ENCODE results near the gene ADGRB3.

ADGRB3 gene

DNA sequence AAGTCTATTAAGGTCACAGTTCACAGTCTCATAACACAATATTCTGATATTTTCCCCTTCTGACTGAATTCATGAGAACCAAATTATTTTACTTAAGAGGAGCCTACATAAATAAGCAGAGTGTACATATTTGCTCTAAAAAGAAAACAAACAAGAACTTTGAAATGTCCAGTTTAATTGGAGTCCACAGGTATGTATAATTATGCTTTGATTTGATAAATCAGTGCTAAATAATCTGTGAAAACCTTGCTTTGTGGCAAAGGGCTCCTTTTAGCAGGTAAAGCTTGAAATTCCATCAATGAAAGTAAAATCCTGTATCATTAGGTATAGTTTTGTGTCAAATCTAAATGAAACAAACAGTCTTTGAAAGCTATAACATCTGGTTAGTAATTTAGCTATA is 69.4 kb downstream of the ADGRB3 start:
- DNase-seq (ENCODE audit: low read depth), result no peak

DNA sequence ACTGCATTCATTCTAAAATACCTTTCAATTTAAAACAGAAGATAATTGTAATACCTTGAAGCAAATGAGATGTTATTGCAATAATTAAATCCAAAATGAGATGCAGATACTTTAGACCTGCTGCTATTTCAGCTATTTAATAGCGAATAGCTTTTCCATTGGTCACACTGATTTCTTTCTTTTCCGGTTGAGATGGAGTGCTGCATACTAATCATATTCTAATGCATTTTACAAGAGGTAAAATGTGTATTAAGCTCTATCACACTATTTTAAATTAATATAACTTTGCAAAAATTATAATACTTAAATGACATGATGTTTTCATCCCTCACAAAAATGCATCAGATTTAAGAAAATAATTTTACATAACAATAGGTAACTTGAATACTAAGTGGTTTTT is 74.0 kb downstream of the ADGRB3 start:
- DNase-seq (ENCODE audit: low read depth), result no peak

DNA sequence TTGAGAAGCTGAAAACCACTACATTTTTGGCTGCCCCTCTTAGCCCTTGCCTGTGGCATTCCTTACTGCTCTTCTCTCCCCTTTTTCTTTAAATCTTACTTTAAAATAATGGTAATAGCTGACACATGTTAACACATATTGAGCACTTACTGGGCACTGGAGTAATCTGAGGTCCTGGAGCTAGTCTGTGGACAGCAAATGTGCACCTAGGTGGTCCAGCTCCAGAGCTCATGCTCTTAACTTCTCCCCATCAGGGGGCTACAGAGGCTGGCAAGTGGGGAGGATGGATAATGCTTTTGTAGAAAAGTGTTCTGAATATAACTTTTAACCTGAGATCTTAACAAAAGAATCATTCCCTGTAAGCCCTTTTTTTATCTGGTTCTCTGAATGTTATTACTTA is 74.8 kb downstream of the ADGRB3 start:
- DNase-seq (ENCODE audit: low read depth), result no peak

DNA sequence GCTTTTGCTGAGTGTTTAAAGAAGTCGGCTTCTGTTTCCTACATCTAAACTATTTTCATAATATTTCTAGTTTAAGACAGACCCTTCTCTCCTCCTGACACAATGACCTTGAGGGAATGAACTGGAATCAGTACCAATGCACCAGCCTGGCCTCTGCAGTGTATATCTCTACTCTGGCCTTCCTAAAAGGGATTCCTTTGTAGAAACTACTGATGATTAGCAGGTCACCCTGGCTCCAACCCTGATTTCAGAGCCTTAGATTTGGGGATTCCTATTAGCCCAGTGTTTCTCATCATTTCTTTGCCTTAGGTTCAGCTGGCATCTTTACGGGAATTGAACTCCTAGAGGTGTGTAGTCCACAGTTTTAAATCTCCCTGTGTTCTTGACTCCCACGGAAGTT is 75.4 kb downstream of the ADGRB3 start:
- no peak for DNase-seq (ENCODE audit: low read depth)

DNA sequence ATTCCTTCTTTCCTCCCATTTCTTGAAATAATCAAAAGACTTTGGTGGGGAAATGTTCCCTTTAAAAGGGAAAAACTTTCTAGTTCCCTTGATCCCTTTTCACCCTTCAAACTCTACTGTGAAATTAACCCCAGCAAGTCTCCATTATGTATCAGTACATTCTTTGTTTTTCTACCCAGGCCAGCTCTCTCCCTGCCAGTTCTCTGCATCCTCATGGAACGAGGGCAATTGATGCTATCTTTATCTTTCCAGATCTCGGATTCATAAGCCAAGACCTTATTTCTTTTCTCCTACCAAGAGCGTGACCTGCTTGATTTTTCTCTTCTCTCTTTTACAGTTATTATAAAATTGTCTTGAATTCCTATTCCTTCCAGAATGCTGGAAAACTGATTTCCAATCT is 75.8 kb downstream of the ADGRB3 start:
- no peak for DNase-seq (ENCODE audit: low read depth)

DNA sequence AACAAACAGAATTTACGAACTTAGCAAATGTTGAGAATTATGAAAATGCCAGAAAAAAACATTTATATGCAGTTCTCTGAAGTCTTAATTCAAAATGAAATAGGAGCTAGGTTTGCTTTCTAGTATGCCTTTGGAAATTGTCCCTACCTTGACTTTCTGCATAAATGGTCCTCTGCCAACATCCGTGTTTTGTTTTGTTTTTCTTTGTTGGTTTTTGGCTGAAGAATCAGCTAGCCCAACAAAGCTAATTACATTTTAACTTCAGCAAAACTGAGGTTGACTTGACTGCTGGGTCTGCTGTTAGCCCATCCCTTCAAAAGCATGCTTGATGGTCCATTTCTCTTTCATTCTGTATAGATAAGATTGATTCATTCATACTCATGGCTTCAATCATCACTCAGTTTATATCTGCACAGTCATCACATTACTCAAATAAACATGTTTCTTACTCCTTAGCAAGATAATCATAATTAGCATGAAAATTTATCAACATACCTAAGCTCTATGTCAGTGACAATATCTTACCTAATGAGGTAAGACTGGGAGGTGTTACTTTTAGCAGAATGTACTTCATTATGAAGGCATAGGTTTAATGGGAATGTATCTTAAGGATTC is 76.4 kb downstream of the ADGRB3 start:
- DNase-seq (ENCODE audit: low read depth), result no peak

DNA sequence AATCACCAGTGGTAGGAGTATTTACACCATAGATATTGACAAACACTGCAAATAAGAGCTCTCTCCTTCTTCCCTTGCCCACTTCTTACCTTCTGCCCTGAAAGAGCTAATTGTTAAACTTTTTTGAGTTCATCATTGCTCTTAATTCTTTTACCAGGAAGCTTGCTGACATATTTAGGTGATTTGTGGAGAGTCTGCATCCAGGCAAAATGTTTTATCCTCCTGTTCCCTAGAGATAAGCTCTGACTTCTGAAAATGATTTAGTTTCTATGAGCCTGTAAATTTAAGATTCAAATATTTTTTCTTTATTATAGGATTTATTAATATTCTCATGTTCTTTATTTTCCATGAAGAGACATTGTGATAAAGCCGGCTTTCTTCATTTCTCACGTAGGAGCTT is 81.5 kb downstream of the ADGRB3 start:
- no peak for DNase-seq (ENCODE audit: low read depth)

DNA sequence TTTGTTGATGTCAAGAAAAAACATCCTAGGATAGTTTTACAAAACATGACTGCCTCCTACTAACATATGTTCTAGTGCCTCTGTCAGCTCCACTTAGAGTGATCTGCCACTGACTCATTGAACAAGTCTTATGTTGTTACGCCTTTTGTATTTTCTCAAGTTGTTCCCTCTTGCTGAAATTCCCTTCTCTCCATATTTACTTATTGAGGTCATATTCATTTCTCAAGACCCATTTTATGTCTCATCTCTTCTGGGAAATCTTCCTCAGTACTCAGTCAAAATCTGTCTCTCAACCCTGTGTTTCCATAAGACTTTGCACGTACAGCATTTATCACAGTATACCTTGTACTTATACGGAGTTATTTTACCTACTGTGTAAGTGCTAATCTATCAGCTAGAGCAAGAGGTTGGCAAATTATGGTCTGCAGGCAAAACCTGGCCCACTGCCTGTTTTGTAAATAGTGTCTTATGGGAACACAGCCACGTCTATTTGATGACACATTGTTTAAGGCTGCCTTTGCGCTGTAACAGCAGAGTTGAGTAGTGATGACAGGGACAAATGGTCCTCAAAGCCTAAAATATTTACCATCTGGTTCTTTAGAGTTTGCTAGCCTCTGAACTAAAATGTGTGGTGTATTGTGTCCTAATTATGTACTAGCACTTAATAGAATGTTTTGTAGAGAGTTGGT is 83.4 kb downstream of the ADGRB3 start:
- no peak for DNase-seq (ENCODE audit: low read depth)

DNA sequence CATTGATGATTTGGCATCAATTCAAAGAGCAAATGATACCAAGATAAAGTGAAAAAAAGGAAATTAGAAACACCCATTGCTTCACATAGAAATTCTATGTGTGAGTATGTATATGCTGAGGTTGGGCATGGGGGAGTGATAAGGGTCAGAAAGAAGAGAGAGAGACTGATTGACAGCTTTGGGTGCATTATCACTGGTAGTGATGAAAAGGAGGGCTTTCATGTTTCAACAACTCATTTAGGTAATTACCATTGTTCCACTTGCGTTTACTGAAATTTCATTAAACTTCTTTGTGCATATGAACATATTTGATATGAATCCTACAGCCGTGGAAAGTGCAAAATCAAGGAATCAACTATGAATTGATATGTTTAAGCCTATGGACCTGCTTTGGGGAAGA is 84.7 kb downstream of the ADGRB3 start:
- no peak for DNase-seq (ENCODE audit: low read depth)

DNA sequence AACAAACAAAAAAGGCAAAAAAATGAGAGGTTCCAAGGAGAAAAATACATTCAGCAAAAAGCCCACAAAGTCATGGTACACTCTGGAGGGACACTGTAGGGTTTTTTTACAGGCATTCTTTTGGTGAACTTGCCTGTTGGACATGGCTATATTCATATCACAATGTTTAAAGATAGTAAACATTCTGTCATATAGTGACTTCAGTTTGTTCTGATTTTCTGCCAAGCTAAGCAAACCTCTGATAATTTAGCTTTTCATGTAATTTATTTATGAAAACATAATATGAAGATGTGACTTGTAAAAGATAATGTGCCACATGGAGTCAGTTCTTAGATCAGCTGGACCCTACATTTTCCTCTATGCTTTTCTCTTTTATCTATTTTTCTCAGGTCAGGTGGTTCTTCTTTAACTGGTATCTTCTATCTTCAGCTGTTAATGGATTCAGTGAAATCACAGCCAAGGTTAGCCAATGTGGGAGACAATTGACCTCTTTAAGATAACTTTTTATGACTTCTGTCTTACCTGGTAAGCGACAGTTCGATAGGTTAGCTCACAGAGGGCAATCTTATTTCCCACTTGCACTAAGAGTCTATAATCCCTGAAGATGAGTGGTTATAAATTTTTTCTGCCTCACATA is 87.9 kb downstream of the ADGRB3 start:
- DNase-seq (ENCODE audit: low read depth), result no peak

DNA sequence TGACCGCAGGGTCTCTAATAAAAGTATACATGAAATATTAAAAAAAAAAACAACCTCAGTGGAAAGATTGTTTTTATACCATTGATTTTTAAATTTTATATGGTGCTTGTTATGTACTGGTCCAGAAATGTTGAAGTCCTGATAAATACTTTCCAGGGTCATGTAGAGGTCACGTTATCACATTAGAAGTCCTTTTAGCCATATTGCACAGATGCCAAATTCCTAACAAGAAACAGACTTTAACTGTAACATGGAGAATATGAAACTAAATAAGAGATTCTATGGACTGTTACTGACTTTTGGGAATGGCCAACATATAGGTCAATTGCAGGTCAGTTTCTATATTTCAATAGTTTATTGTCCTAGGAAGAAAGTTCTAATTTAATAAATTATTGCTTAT is 89.0 kb downstream of the ADGRB3 start:
- no peak for DNase-seq (ENCODE audit: low read depth)

DNA sequence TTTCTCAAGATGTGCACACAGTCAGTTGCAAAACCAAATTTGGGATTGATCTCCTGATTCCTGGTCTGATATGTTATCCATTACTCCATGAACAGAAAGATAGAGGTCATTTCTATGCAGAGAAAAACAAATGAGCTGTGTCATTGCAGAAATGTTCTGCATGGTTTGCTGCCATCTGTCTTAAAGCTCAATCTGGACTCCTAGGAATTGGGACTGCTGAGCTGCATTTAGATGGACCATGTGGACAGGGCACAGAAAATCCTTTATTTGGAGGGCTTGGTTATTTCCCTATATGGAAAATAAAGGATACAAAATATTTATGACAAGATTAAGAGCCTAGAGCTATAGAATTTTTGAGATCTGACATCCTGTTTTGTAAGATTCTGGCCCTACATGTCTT is 91.3 kb downstream of the ADGRB3 start:
- no peak for DNase-seq (ENCODE audit: low read depth)

DNA sequence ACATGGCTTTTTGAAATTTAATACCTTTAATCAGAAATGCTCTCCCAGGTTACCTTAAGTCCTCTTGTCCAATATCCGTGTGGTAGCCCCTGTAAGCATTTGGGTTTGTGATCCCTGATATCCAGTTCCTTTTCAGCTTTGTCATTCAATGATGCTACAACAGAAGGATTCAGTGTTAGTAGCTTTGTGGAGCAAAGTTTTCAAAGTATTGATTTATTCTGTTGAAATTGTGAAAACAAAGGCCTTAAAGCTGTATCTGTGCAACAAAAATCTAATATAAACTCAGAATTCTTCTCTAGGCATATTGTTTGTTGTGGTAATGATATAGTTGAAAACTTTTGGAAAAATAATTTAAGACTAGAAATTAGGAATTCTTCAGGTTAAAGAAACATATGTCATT is 91.9 kb downstream of the ADGRB3 start:
- DNase-seq (ENCODE audit: low read depth), result no peak

DNA sequence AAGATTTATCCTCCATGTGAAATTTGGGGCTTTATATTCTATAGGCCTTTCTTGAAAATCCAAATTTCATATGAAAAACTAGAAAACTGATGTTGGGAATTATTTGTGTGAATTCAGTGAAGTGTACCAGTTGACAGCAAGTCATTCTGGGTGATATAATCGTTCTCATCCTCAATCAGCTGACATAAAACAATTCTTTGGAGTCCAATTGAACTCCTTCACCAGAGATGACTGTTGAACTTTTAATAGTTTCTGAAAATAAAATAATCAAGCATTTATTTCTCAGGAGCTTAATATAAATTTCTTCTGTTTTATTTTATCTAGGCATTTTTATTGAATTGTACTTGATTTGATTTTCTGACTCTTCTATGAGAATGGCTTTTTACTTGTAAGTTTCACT is 92.6 kb downstream of the ADGRB3 start:
- DNase-seq (ENCODE audit: low read depth), result no peak

DNA sequence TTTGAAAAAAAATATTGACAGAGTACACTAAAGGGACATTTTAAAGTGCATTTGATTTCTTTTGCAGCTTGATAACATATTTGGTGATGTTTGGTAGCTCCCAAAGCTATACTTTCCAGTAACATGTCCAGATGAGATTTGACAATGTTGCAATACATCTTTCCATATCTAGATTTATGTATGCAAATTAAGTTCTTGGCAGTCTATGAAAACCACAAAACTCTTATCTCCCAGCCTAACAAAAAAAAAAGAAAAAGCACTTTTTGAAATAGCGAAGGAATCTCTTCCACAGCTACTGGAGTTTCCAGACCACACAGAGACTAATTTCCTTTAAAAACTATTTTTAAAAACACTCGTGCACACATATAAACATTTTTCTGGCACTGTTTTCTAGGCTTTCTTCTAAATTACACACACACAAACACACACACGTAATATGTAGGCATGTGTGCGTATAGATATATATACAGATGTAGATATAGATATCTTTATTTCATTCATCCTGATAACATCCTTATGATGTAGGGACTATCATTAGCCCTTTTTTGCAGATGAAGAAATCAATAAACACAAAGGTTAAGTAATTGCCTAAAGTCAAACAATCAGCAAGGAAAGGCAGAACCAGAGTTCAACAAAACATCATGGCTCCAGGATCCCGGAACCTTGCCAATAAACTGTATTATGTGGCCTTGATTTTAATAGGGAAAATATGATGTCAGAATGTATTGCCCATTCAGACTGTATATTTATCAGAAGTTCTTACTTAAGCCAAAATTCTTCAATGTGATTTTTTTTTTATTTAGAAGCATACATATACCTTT is 93.3 kb downstream of the ADGRB3 start:
- no peak for DNase-seq (ENCODE audit: low read depth)

DNA sequence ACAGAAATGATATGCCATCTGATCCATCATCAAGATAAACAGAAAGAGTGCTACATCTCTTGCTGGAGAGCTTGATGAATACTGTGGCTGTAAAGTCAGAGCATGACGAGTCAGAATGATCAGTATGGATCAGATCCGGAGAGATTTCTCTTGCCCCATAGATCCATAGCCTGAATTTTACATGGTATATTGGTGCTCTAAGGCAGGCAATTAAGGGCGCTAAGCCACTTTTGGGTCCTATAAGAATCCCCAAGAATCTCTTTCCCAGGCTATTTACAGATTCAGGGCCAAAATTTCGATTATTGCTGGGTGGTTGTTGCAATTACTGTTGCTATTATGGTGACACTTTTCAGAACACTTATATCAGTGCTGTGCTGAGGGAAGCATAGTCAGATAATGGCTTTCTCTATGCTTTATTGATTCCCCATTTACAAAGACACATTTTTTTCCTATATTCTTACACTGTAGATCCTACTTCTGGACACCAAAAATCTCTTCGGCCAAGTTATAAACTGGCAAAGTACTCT is 94.4 kb downstream of the ADGRB3 start:
- no peak for DNase-seq (ENCODE audit: low read depth)

DNA sequence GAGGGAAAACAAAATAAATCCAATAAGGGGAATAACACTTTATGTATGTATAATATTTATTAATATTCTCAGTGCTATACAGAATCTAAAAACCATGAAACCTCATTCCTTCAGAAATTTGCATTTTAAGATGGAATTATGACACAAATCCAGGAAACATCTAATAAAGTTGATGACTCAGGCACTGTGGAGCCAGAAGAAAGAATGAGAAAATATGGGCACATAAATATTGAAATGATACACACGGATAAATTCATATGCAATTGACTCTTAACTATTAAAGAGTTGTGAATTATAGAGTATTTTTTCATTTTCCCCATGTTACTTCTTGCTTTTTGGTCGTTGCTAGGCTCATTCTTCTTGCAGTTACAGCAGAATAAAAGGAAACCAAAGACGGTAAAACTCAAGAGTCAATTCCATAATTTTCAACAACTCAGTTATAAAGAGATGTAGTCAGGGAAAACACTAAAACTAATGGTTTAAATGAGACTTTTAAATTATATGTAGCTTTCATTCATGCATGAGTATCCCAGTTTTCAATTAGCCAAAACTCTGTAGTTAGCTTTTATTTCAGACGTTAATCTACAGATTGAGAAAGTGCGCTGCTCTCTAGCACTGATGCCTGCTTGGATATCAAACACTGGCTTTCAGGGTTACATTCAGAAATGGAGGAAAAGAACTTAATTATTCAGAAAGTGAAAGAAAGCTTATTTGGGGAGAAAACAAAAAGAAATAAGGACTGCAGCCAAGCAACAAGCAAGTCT is 95.4 kb downstream of the ADGRB3 start:
- DNase-seq (ENCODE audit: low read depth), result no peak

DNA sequence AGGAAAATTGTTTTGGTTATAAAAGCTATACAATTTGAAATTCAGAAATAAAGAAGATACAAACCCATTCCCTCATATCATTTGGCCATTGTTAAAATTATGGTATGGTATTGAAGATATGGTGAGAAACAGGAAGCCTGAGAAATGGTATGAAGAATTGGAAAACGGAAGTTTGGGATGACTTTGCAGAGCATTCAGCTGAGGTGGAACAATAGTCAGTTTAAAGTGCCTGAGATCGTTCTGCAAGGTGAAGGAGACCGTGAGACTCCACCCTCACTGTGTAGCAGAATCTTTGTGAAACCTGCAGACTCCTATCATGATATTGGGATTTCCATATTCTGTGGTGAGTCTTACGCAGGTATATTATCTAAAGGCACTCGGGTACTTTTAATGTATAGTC is 97.3 kb downstream of the ADGRB3 start:
- no peak for DNase-seq (ENCODE audit: low read depth)

DNA sequence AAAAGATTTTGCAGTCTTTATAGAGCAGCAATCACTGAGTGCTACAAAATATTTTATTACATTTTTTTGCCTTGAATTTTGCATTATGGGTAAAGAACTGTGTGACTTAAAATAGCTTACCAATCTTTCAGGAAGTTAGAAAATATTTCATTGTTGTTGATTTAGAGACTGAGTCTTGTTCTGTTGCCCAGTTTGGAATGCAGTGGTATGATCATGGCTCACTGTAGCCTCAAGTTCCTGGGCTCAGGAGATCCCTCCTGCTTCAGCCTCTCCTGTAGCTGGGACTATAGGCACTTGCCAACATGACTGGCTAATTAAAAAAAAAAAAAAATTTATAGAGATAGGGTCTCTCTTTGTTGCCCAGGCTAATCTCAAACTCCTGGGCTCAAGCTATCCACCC is 100.8 kb downstream of the ADGRB3 start:
- DNase-seq (ENCODE audit: low read depth), result no peak

DNA sequence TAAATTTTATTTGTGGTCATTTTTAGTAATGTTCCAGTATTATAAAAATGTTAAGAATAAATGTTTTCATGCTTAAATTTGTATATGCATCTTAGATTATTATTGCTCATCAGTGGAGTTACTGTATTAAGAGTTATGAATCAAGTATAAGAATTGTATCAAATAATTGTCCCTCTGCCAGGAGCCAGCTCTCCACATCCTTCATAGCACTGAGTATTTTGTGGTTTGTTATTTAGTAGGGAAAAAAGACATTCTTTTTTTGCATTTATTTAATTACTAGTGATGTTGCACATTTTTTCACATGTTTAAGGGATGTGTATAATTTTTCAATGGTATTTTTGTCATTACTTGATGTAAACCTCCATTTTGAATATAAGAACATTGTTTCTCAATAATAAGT is 102.0 kb downstream of the ADGRB3 start:
- DNase-seq (ENCODE audit: low read depth), result no peak

DNA sequence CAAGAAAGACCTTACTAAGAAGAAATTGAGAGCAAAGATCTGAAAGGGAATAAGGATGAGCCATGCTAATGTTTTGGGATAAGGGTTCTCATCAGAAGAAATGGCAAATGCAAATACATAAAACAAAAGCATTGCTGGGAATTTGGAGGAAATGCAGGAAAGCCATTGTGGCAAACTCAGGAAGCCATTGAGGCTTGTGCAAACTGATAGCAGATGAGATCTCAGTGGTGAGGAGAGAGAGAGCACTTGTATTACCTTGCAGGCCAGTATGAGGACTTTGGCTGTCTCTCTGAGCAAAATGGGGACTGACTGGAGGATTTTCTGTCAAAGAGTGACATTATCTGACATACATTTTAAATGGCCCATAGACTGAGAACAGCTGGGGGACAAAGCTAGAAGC is 103.0 kb downstream of the ADGRB3 start:
- no peak for DNase-seq (ENCODE audit: low read depth)
